Measurements from ENCODE around the gene KCNQ1.

KCNQ1 gene

GRCh38 chr11:2838676-2839294 lies 394.0 kb downstream of the KCNQ1 start:
- no peak for DNase-seq (ENCODE audit: low spot score)

GRCh38 chr11:2839395-2839943 lies 394.7 kb downstream of the KCNQ1 start:
- peak; percentile 53 for DNase-seq (ENCODE audit: low spot score)

GRCh38 chr11:2841411-2842190 lies 396.8 kb downstream of the KCNQ1 start:
- no peak for DNase-seq (ENCODE audit: low spot score)

- no peak for DNase-seq (ENCODE audit: low spot score)
These were observed 398.1 kb downstream of the KCNQ1 start for GRCh38 chr11:2842876-2843275.

GRCh38 chr11:2843551-2843950 lies 398.7 kb downstream of the KCNQ1 start:
- DNase-seq (ENCODE audit: low spot score), result no peak

GRCh38 chr11:2844116-2844842 lies 399.5 kb downstream of the KCNQ1 start:
- no peak for DNase-seq (ENCODE audit: low spot score)

- no peak for DNase-seq (ENCODE audit: low spot score)
These were observed 400.2 kb downstream of the KCNQ1 start for GRCh38 chr11:2844996-2845395.

GRCh38 chr11:2846056-2846455 lies 401.2 kb downstream of the KCNQ1 start:
- DNase-seq (ENCODE audit: low spot score), result no peak

GRCh38 chr11:2846470-2846869 lies 401.7 kb downstream of the KCNQ1 start:
- DNase-seq (ENCODE audit: low spot score), result no peak

GRCh38 chr11:2847561-2847960 lies 402.8 kb downstream of the KCNQ1 start:
- DNase-seq (ENCODE audit: low spot score), result no peak

GRCh38 chr11:2848497-2848896 lies 403.7 kb downstream of the KCNQ1 start:
- no peak for DNase-seq (ENCODE audit: low spot score)

GRCh38 chr11:2849994-2850770 lies 405.4 kb downstream of the KCNQ1 start:
- DNase-seq (ENCODE audit: low spot score), result no peak

GRCh38 chr11:2853401-2853800 lies 408.6 kb downstream of the KCNQ1 start:
- DNase-seq (ENCODE audit: low spot score), result no peak

GRCh38 chr11:2853997-2854560 lies 409.3 kb downstream of the KCNQ1 start:
- no peak for DNase-seq (ENCODE audit: low spot score)

GRCh38 chr11:2855162-2855561 lies 410.4 kb downstream of the KCNQ1 start:
- no peak for DNase-seq (ENCODE audit: low spot score)

GRCh38 chr11:2857276-2857675 lies 412.5 kb downstream of the KCNQ1 start:
- no peak for DNase-seq (ENCODE audit: low spot score)

GRCh38 chr11:2857918-2858317 lies 413.1 kb downstream of the KCNQ1 start:
- DNase-seq (ENCODE audit: low spot score), result no peak

GRCh38 chr11:2858995-2859698 lies 414.3 kb downstream of the KCNQ1 start:
- no peak for DNase-seq (ENCODE audit: low spot score)

GRCh38 chr11:2859699-2860037 lies 414.9 kb downstream of the KCNQ1 start:
- no peak for DNase-seq (ENCODE audit: low spot score)

- peak; percentile 87 for DNase-seq (ENCODE audit: low spot score)
These were observed 415.8 kb downstream of the KCNQ1 start for GRCh38 chr11:2860636-2861035.
